Astrocyte (in vitro differentiated cells and primary cell): ENCODE results near the gene TBC1D2.

Source experiments
- CTCF ChIP-seq: IDR thresholded peaks from 2 replicates; pipeline ENCODE4 v1.5.1; 2011; ENCODE audit warnings: low read depth, mild to moderate bottlenecking, inconsistent platforms, low read length, moderate library complexity; ENCODE audit not compliant: insufficient read depth
- EZH2 ChIP-seq: IDR thresholded peaks from 2 replicates; pipeline ENCODE4 v1.6.1; 2012; ENCODE audit warnings: mild to moderate bottlenecking, low read length, inconsistent platforms; ENCODE audit not compliant: insufficient read depth

GRCh38 chr9:98211260-98211659, 44.2 kb downstream of the TBC1D2 start:
- TF ChIP-seq EZH2 (no peak), CTCF (no peak)
